Endothelial cell of umbilical vein (primary cell): ENCODE measurements around the gene JCAD. TPM values are rescaled to one million over a fixed set of nuclear protein-coding genes. Genes with fewer than 3 reads are reported as not detected.

Source experiments
- BruUV-seq: library from RNA; stranded (reverse); fragments of 400-500 nt; replicated peaks from 2 replicates; lab custom pipeline; 2021; lab: Mats Ljungman, UMichigan
- CTCF ChIA-PET: fragments of 300-600, 350-600 bp; sonication (Branson Sonifier 250); formaldehyde crosslinking; loops from one replicate; lab custom pipeline; 2021; ENCODE audit warnings: antibody characterized with exemption, inconsistent platforms; lab: Charles Lee
- POLR2A ChIA-PET: fragments of 300-600, 350-600 bp; sonication (Branson Sonifier 250); formaldehyde crosslinking; loops from one replicate; lab custom pipeline; 2021; ENCODE audit warnings: antibody characterized with exemption, inconsistent platforms; lab: Charles Lee
- DNase-seq: peaks from one replicate; pipeline ENCODE4 v3.0.0-alpha.2; 2011; ENCODE audit warnings: low read depth, low spot score
- FAIRE-seq: peaks from 2 replicates; lab custom pipeline; 2011; peaks lifted over from hg19 to GRCh38; lab: Jason Lieb, UNC
- H2AFZ ChIP-seq: 2 replicates; pipeline ENCODE4 v1.6.0; 2012; ENCODE audit warnings: low read depth, low read length, control low read depth, inconsistent platforms
- H3K27ac ChIP-seq: 2 replicates; pipeline ENCODE4 v1.5.1; 2011; ENCODE audit warnings: low read depth, mild to moderate bottlenecking, control low read depth, low read length, moderate library complexity; ENCODE audit not compliant: insufficient read depth
- H3K27me3 ChIP-seq, 2 experiments: 2 replicates each; pipeline versions ENCODE4 v1.6.0 to v1.6.1; 2011; ENCODE audit warnings: low read length in 2 of 2, mixed read lengths in 1 of 2; ENCODE audit not compliant: control insufficient read depth in 2 of 2, insufficient read depth in 2 of 2
- H3K36me3 ChIP-seq, 2 experiments: 2 replicates in 1 of 2; 3 replicates in 1 of 2; pipeline ENCODE4 v1.5.1; 2011; ENCODE audit warnings: low read length in 2 of 2, mild to moderate bottlenecking in 1 of 2, moderate library complexity in 1 of 2; ENCODE audit not compliant: control insufficient read depth in 2 of 2, insufficient read depth in 2 of 2; ENCODE audit errors: extremely low read depth in 1 of 2
- H3K4me1 ChIP-seq: 3 replicates; pipeline ENCODE4 v1.5.1; 2011; ENCODE audit warnings: mild to moderate bottlenecking, low read length; ENCODE audit not compliant: control insufficient read depth, insufficient read depth; ENCODE audit errors: extremely low read depth
- H3K4me2 ChIP-seq: 2 replicates; pipeline ENCODE4 v1.6.1; 2011; ENCODE audit warnings: low read length, control low read depth, mixed read lengths; ENCODE audit not compliant: insufficient read depth
- H3K4me3 ChIP-seq, 3 experiments: fragments of 200-600 bp in 1 of 3; sonication (generic), shearing (Covaris generic) in 1 of 3; replicated peaks in 1 of 3; 2 replicates each; pipeline ENCODE4 v1.5.1; 2011 to 2016; ENCODE audit warnings: control low read depth in 3 of 3, low read length in 3 of 3, mild to moderate bottlenecking in 2 of 3, inconsistent platforms in 1 of 3, low read depth in 1 of 3, moderate library complexity in 1 of 3; ENCODE audit not compliant: insufficient read depth in 1 of 3
- H3K79me2 ChIP-seq: 2 replicates; pipeline ENCODE4 v1.6.0; 2012; ENCODE audit warnings: low read length, inconsistent platforms; ENCODE audit not compliant: control insufficient read depth, insufficient read depth
- H3K9ac ChIP-seq: replicated peaks from 2 replicates; pipeline ENCODE3; 2011; ENCODE audit warnings: low read length, control low read depth; ENCODE audit not compliant: insufficient read depth; ENCODE audit errors: extremely low read depth
- H3K9me1 ChIP-seq: replicated peaks from 3 replicates; pipeline ENCODE4 v1.6.0; 2011; ENCODE audit warnings: mild to moderate bottlenecking, low read length; ENCODE audit not compliant: control insufficient read depth, insufficient read depth; ENCODE audit errors: extremely low read depth
- H3K9me3 ChIP-seq: replicated peaks from 2 replicates; pipeline ENCODE4 v1.5.1; 2012; ENCODE audit warnings: low read length, inconsistent platforms; ENCODE audit not compliant: control insufficient read depth, insufficient read depth
- H4K20me1 ChIP-seq: replicated peaks from 2 replicates; pipeline ENCODE3; 2011; ENCODE audit warnings: mild to moderate bottlenecking, low read length; ENCODE audit not compliant: control insufficient read depth, insufficient read depth; ENCODE audit errors: extremely low read depth
- CTCF ChIP-seq, 2 donors: IDR thresholded peaks; 1 replicate in 1 of 2; 2 replicates in 1 of 2; pipeline ENCODE4 v1.5.1; 2011; ENCODE audit warnings: low read length in 2 of 2, mild to moderate bottlenecking in 2 of 2, moderate library complexity in 2 of 2, control low read depth in 1 of 2, inconsistent platforms in 1 of 2, low read depth in 1 of 2; ENCODE audit not compliant: insufficient read depth in 1 of 2; ENCODE audit errors: extremely low read depth in 1 of 2
- GATA2 ChIP-seq: IDR thresholded peaks from 2 replicates; pipeline ENCODE4 v1.7.0; 2011; ENCODE audit warnings: low read depth, mild to moderate bottlenecking, moderate library complexity, mixed read lengths, low read length; ENCODE audit not compliant: insufficient read length, insufficient read depth
- MAX ChIP-seq: IDR thresholded peaks from 2 replicates; pipeline ENCODE4 v1.6.1; 2011; ENCODE audit not compliant: insufficient read depth, insufficient read length
- dilution Hi-C: fragments of 300-500 bp; cut with MboI; formaldehyde crosslinking; loops from one replicate; pipeline ENCODE4 v1.15.0; 2019; ENCODE audit warnings: low sequenced_read_pairs; ENCODE audit not compliant: extremely low pct_ligation_motif_present
- intact Hi-C: fragments of 100-400 bp; cut with micrococcal nuclease; formaldehyde crosslinking; loops from one replicate; pipeline ENCODE4 v1.10.0; 2022
- polyA plus RNA-seq, 4 experiments: library from polyadenylated mRNA; depleted of rRNA in 3 of 4; stranded (reverse) in 3 of 4; unstranded in 1 of 4; fragments of >200 nt; gene quantifications; 2 replicates each; pipeline versions ENCODE4 v1.2.1 to v1.2.3, GENCODE V29; 2011 to 2012; ENCODE audit warnings: missing spikeins in 1 of 4
- total RNA-seq: library from RNA; stranded (reverse); gene quantifications from 2 replicates; pipeline ENCODE4 v1.2.3, GENCODE V29; 2021

Gene JCAD
- total and polyA plus RNA-seq, 2 donors (not counting 3 experiments of a cell fraction or from before 2014, with no cell fraction given), result 17.5 to 76.3 TPM

GRCh38 chr10:29998142-29998808, 61.1 kb downstream of the JCAD start:
- Histone ChIP-seq H3K36me3 (no peaks in the 10 kb centered on the region), H4K20me1 (no peaks in the 10 kb centered on the region), H3K27ac (no peak overlapping the region), H3K9me1 (no peaks in the 10 kb centered on the region), H3K4me3 (no peak overlapping the region), H3K27me3 (no peaks in the 10 kb centered on the region), H3K4me1 (peaks cover 6% of the 10 kb centered on the region), H3K4me2 (no peak overlapping the region), H3K79me2 (no peaks in the 10 kb centered on the region), H3K9ac (no peak overlapping the region), H2AFZ (no peak overlapping the region), H3K9me3 (no peaks in the 10 kb centered on the region)
- peak; percentile 58 for TF ChIP-seq MAX
- no peak for TF ChIP-seq GATA2
- TF ChIP-seq CTCF (IDR thresholded peaks at IDR 0.05; ENCODE audit: extremely low read depth in 1 of 2, insufficient read depth in 1 of 2, low read depth in 1 of 2, low read length in 2 of 2), result peak; percentile 98
- dilution Hi-C loops, result no loop called here
- peak; percentile 84 for DNase-seq
- CTCF ChIA-PET, result interaction anchor here (0.6 to 2.0 kb wide), 46 partner anchors 9 to 593 kb away, joined by 3 to 31 read pairs (median 4); partner anchors contain the start of genes MTPAP and SVIL
- no TSS peak for BruUV-seq
- peak; percentile 98 for FAIRE-seq
- POLR2A ChIA-PET, result no interaction called here
- intact Hi-C loops, result loop anchor here (1.0 to 10.0 kb wide), 4 partner anchors 139 to 537 kb away; no protein-coding TSS in a partner anchor
